Measurements from ENCODE around the gene TAX1BP1.

Gene TAX1BP1

GRCh38 chr7:27739909-27740448 is at the start of gene TAX1BP1:
TSS of gene TAX1BP1 (plus strand) at chr7:27740162. CDS start at chr7:27748525, 8,363 bp downstream.
- peak within 1 kb of the TSS; percentile 80 for H3K4me3 ChIP-seq (ENCODE audit: low read depth, low read length)
- TF ChIP-seq CTCF (IDR thresholded peaks at IDR 0.05; ENCODE audit: low read depth, low read length) = no peak

- TF ChIP-seq CTCF (IDR thresholded peaks at IDR 0.05; ENCODE audit: low read depth, low read length) = no peak
- no peak overlapping the region for H3K4me3 ChIP-seq (ENCODE audit: low read depth, low read length)
Observed at GRCh38 chr7:27690649-27691048, 49.3 kb upstream of the TAX1BP1 start.

- H3K4me3 ChIP-seq (ENCODE audit: low read depth, low read length) = no peak overlapping the region
- no peak for TF ChIP-seq CTCF (IDR thresholded peaks at IDR 0.05; ENCODE audit: low read depth, low read length)
Observed at GRCh38 chr7:27693794-27694193, 46.2 kb upstream of the TAX1BP1 start.

DNA sequence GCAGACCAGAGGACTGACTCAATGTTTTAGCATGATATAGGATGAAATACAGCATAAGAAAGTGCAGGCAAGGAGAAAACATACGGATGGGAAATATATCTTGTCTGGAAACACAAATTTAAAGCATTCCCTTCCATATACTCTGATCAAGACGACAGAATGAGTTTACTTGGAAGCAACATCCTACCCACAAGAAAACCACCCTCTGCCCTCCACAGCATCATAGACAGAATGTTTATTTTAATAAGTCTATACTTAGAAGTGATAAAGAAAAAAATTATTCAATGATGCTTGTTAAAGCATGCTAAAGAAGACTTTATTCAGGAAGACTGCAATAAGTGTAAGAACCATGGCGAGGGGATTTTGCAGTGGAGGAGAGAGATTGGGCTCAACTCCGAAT is 44.9 kb upstream of the TAX1BP1 start:
- no peak overlapping the region for H3K4me3 ChIP-seq (ENCODE audit: low read depth, low read length)
- TF ChIP-seq CTCF (IDR thresholded peaks at IDR 0.05; ENCODE audit: low read depth, low read length) = no peak

GRCh38 chr7:27697861-27698430 is 42.0 kb upstream of the TAX1BP1 start:
- TF ChIP-seq CTCF (IDR thresholded peaks at IDR 0.05; ENCODE audit: low read depth, low read length) = no peak
- H3K4me3 ChIP-seq (ENCODE audit: low read depth, low read length) = no peak overlapping the region

DNA sequence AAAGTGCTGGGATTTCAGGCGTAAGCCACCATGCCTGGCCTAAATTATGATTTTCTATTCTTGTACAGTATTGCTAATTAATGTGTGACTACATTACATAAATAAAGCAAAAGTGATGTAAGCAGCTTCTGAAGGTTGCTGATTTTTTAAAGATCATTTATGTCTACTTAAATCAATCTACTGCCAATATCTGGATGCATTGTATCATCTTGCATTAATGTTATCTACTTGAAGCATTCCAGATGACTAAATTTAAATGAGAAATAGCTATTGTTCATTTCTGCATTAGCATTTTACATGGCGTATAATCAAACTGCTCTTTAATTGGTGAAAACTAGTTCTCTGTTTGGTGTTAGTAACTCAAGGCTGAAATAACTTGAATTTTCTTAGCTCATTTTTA is 40.2 kb upstream of the TAX1BP1 start:
- no peak for TF ChIP-seq CTCF (IDR thresholded peaks at IDR 0.05; ENCODE audit: low read depth, low read length)
- H3K4me3 ChIP-seq (ENCODE audit: low read depth, low read length) = no peak overlapping the region

DNA sequence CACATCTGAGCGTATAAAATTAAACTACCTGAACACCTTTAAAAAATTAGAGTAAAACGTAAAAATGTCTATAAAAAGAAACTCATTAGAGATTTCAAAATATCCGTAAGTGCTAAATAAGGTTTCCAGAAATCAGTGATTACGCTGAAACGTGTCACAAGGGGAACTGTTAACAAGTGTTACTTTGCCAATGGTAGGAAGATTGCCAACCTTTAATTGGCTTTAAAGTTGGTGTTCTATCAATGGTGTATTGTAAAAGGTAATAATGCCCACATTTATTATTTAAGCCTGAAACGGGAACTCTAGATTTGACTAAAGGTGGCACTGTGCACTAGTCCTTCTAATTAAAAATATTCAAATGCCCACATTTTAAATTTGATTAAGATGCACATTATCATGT is 39.5 kb upstream of the TAX1BP1 start:
- TF ChIP-seq CTCF (IDR thresholded peaks at IDR 0.05; ENCODE audit: low read depth, low read length) = no peak
- no peak overlapping the region for H3K4me3 ChIP-seq (ENCODE audit: low read depth, low read length)
